ENCODE measurements around the gene ACBD4. TPM values are rescaled to one million over a fixed set of nuclear protein-coding genes. Genes with fewer than 3 reads are reported as not detected.
A peak's percentile ranks its signal among the peaks of the same experiment; 100 is the strongest.

The ACBD4 gene
- total RNA-seq, 1 experiment from 2014 or later: 1.4 TPM

DNA sequence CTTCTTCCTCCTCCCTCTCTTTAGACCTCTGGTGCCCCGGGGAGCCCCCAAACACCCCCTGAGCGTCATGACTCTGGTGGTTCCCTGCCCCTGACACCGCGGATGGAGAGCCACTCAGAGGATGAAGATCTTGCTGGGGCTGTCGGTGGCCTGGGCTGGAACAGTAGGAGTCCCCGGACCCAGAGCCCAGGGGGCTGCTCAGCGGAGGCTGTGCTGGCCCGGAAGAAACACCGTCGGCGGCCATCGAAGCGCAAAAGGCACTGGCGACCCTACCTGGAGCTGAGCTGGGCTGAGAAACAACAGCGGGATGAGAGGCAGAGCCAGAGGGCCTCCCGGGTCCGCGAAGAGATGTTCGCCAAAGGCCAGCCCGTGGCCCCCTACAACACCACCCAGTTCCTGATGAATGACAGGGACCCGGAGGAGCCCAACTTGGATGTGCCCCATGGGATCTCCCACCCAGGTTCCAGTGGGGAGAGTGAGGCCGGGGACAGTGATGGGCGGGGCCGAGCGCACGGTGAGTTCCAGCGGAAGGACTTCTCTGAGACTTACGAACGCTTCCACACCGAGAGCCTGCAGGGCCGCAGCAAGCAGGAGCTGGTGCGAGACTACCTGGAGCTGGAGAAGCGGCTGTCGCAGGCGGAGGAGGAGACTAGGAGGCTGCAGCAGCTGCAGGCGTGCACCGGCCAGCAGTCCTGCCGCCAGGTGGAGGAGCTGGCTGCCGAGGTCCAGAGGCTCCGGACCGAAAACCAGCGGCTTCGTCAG lies 33.7 kb downstream of the ACBD4 start:
- no peak for DNase-seq (ENCODE audit: low spot score)

GRCh38 chr17:45170280-45170930 lies 34.9 kb downstream of the ACBD4 start:
- no peaks in the 10 kb centered on the region for H3K27me3 ChIP-seq (replicated peaks; ENCODE audit: insufficient read depth, low read depth, low read length, poor library complexity)
- DNase-seq (ENCODE audit: low spot score): no peak
- H3K4me1 ChIP-seq (ENCODE audit: insufficient read depth, low read length, poor library complexity, severe bottlenecking): peaks cover 23% of the 10 kb centered on the region
- H3K4me3 ChIP-seq (ENCODE audit: low read depth, low read length, poor library complexity, severe bottlenecking): no peak overlapping the region
- H3K27ac ChIP-seq (ENCODE audit: low read depth, low read length, poor library complexity, severe bottlenecking): no peak overlapping the region
- intact Hi-C loops (cut with micrococcal nuclease; ENCODE audit: unreplicated experiment): no loop called here
- no peak for TF ChIP-seq EZH2 (IDR thresholded peaks at IDR 0.05; ENCODE audit: borderline replicate concordance, low read depth, low read length, poor library complexity, severe bottlenecking)
- TF ChIP-seq, protein P1, sequence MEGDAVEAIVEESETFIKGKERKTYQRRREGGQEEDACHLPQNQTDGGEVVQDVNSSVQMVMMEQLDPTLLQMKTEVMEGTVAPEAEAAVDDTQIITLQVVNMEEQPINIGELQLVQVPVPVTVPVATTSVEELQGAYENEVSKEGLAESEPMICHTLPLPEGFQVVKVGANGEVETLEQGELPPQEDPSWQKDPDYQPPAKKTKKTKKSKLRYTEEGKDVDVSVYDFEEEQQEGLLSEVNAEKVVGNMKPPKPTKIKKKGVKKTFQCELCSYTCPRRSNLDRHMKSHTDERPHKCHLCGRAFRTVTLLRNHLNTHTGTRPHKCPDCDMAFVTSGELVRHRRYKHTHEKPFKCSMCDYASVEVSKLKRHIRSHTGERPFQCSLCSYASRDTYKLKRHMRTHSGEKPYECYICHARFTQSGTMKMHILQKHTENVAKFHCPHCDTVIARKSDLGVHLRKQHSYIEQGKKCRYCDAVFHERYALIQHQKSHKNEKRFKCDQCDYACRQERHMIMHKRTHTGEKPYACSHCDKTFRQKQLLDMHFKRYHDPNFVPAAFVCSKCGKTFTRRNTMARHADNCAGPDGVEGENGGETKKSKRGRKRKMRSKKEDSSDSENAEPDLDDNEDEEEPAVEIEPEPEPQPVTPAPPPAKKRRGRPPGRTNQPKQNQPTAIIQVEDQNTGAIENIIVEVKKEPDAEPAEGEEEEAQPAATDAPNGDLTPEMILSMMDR (conservative IDR thresholded peaks at IDR 0.05; ENCODE audit: low read depth, low read length): no peak
- no TSS peak for BruUV-seq (replicated peaks)
- no peaks in the 10 kb centered on the region for H3K9me3 ChIP-seq (ENCODE audit: low read depth, low read length, poor library complexity, severe bottlenecking)
- H3K36me3 ChIP-seq (ENCODE audit: insufficient read depth, low read length, poor library complexity, severe bottlenecking): no peaks in the 10 kb centered on the region
- ChIA-PET POLR2A (ENCODE audit: low non-redundant PET) (no interaction called here), CTCF (no interaction called here)

More for the DNA sequence above, 33.7 kb downstream of the ACBD4 start:
- no peak overlapping the region for H3K4me3 ChIP-seq (ENCODE audit: low read depth, low read length, poor library complexity, severe bottlenecking)
- no TSS peak for BruUV-seq (replicated peaks)
- POLR2A ChIA-PET (ENCODE audit: low non-redundant PET): no interaction called here
- TF ChIP-seq, protein P1 (conservative IDR thresholded peaks at IDR 0.05; ENCODE audit: low read depth, low read length): no peak
- no peak for TF ChIP-seq EZH2 (IDR thresholded peaks at IDR 0.05; ENCODE audit: borderline replicate concordance, low read depth, low read length, poor library complexity, severe bottlenecking)
- H3K36me3 ChIP-seq (ENCODE audit: insufficient read depth, low read length, poor library complexity, severe bottlenecking): no peaks in the 10 kb centered on the region
- CTCF ChIA-PET: no interaction called here
- no peaks in the 10 kb centered on the region for H3K27me3 ChIP-seq (replicated peaks; ENCODE audit: insufficient read depth, low read depth, low read length, poor library complexity)
- H3K27ac ChIP-seq (ENCODE audit: low read depth, low read length, poor library complexity, severe bottlenecking): no peak overlapping the region
- H3K9me3 ChIP-seq (ENCODE audit: low read depth, low read length, poor library complexity, severe bottlenecking): no peaks in the 10 kb centered on the region
- intact Hi-C loops (cut with micrococcal nuclease; ENCODE audit: unreplicated experiment): no loop called here
- H3K4me1 ChIP-seq (ENCODE audit: insufficient read depth, low read length, poor library complexity, severe bottlenecking): peaks cover 23% of the 10 kb centered on the region

- no TSS peak for BruUV-seq (replicated peaks)
- no peak for DNase-seq (ENCODE audit: low spot score)
- Histone ChIP-seq H3K27ac (ENCODE audit: low read depth, low read length, poor library complexity, severe bottlenecking) (peak overlapping the region; percentile 87), H3K27me3 (replicated peaks; ENCODE audit: insufficient read depth, low read depth, low read length, poor library complexity) (no peaks in the 10 kb centered on the region), H3K9me3 (ENCODE audit: low read depth, low read length, poor library complexity, severe bottlenecking) (no peaks in the 10 kb centered on the region), H3K36me3 (ENCODE audit: insufficient read depth, low read length, poor library complexity, severe bottlenecking) (no peaks in the 10 kb centered on the region), H3K4me1 (ENCODE audit: insufficient read depth, low read length, poor library complexity, severe bottlenecking) (peaks cover 23% of the 10 kb centered on the region), H3K4me3 (ENCODE audit: low read depth, low read length, poor library complexity, severe bottlenecking) (no peak overlapping the region)
- no peak for TF ChIP-seq EZH2 (IDR thresholded peaks at IDR 0.05; ENCODE audit: borderline replicate concordance, low read depth, low read length, poor library complexity, severe bottlenecking)
- TF ChIP-seq, protein P1 (conservative IDR thresholded peaks at IDR 0.05; ENCODE audit: low read depth, low read length): no peak
- ChIA-PET POLR2A (ENCODE audit: low non-redundant PET) (interaction anchor here (0.6 kb wide), 1 partner anchor 23 kb away, joined by 6 read pairs; the partner anchor contains the start of gene HEXIM1), CTCF (no interaction called here)
- intact Hi-C loops (cut with micrococcal nuclease; ENCODE audit: unreplicated experiment): no loop called here
Measured at GRCh38 chr17:45170931-45171337, 35.4 kb downstream of the ACBD4 start.
